Stimulated activated CD8-positive, alpha-beta memory T cell treated with anti-CD3 and anti-CD28 coated beads, Interleukin-7, amount 100 ng/mL, for 48 hours (primary cell): ENCODE measurements around the gene AURKB.
"Not testable (repeated sequence)": the region's sequence is repeated elsewhere in the genome, so short reads cannot be mapped to it uniquely, and the experiment has no call there.

Experiments used
- DNase-seq, 2 donors: peaks; one replicate each; pipeline ENCODE4 v3.0.0-alpha.2; 2020; ENCODE audit warnings: low read depth in 1 of 2; ENCODE audit errors: extremely low read depth in 1 of 2

Gene AURKB

GRCh38 chr17:8225813-8226535 lies 15.6 kb upstream of the AURKB start:
- peak; percentile 50 to 65 for DNase-seq

DNA sequence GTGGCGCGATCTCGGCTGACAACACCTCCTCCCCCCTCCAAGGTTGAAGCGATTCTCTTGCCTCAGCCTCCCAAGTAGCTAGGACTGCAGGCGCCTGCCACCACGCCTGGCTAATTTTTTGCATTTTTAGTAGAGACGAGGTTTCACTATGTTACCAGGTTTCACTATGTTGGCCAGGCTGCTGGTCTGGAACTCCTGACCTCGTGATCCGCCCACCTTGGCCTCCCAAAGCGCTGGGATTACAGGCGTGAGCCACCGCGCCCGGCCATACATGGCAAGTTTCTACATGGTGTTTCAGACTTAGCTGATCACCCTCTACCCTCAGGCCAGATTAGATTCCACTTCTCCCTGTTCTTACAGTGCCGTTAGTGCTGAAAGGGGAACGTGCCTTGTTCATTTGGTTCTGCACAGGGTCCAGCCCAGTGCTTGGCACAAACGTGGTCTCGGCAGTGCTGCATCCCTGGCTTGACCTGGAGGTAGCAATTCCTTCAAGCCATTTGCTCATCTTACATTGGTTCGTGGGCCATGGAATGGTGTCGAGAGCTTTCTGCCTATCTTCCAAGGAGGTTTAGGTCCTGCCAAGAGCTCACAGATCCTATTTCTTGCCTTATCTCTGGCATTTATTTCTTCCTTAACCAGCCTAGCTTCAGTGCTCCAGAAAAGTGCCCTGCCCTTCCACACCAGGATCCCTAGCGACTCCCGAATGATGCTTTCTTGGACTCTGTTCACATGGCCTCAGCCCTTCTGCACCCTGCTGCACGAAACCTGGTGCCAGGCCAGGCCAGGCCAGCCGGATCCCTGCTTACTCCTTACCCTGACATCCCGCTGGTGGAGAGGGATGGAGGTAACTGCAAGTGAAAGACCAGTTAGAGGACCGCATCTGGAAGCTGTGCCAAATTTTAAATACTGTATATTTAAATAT lies 14.8 kb upstream of the AURKB start:
- no peak for DNase-seq

- DNase-seq: peak in 1 of 2 donors; percentile 59
These were observed 13.2 kb upstream of the AURKB start for GRCh38 chr17:8223356-8224126.

DNA sequence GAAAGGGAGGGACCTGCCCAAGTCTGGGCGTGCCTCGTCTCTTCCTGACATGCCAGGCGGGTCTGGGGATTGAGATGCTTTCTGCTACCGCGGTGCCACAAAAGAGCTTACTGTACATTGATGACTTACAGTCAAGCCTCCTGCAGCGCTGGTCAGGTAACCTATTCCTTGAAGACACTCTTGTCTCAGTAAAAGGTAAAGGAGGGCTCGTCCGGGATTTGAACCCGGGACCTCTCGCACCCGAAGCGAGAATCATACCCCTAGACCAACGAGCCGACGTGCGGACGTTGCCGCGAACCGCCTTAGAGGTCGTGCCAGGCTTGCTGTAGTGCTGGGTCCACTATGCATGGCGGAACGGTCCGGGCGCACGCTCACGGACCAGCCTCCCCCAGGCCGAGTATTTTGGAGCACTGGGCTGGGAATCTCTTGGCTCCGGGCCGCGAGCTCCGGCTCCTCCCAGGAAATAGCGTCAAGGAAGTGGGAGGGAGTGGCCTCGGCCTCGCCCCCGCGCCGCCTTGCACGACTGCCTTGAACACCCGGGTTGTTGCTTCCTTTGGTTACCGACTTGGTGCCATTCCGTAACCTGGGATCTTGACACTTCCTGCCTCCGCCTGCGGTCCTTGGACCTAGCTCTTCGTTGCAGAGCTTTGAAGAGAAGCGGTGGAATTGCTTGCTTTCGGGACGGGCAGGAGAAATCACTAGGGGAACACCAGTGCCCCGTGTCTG lies 12.4 kb upstream of the AURKB start:
- DNase-seq: peak; percentile 75 to 84

DNA sequence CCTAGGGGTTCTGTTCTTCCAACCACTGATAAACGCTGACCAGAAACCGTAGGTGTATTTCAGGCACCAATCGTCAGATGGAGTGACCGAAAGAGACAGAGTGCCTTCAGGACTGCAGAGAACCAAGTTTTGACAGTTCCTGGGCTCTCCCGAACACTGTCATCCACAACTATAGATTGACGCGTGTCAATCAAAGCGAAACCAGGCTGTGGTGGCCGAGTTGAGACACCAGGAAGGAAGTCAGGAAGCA lies 11.9 kb upstream of the AURKB start:
- peak in 1 of 2 donors; percentile 49 for DNase-seq

DNA sequence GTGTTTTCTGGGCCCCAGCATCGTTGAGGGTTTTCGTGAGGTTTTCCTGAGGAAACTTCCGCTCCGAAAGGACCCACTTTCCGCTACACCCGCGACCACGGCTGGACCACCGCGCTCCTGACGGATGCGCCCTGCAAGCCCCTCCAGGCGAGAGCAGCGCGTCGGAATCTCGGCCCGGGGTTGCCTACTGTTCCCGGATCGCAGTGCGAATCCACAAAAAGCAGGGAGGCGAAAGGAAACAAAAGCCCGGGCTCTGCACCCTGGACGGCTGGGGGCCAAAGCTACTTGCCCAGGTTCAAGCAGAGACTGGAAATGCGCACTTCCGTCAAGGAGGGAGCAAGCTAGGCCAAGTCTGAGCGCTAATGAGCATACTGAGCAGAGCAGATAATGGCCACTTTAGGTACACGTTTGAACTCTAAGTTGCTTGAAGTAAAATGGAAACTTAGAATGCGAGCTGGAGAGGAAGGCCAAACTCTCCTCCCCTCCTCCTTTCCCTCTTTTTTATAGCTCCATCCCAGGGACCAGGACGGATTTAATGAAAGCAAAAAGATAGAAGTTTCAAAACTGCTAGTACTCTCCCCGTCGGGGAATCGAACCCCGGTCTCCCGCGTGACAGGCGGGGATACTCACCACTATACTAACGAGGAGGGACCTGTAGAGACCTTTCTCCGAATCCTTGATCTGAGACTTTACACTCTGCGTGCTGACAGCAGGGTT lies 11.4 kb upstream of the AURKB start:
- DNase-seq: peak; percentile 62 to 78

- DNase-seq: peak; percentile 82
These were observed 10.6 kb upstream of the AURKB start for GRCh38 chr17:8220783-8221662.

DNA sequence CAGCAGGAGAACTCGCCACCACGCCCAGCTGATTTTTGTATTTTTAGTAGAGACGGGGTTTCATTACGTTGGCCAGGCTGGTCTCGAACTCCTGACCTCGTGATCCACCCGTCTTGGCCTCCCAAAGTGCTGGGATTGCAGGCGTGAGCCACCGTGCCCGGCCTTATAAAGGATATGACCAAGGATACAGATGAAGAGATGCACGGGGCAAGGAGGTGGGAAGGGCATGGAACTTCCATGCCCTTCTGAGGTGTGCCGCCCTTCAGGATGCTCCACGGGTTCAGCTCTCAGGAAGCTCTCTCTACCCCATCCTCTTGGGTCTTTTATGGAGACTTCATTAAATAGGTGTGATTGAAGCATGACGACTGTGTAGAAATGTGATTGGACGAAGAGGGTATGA lies 3.6 kb upstream of the AURKB start:
- not testable (repeated sequence) for DNase-seq

- DNase-seq: no peak
These were observed 2.2 kb upstream of the AURKB start for GRCh38 chr17:8212312-8213180.

DNA sequence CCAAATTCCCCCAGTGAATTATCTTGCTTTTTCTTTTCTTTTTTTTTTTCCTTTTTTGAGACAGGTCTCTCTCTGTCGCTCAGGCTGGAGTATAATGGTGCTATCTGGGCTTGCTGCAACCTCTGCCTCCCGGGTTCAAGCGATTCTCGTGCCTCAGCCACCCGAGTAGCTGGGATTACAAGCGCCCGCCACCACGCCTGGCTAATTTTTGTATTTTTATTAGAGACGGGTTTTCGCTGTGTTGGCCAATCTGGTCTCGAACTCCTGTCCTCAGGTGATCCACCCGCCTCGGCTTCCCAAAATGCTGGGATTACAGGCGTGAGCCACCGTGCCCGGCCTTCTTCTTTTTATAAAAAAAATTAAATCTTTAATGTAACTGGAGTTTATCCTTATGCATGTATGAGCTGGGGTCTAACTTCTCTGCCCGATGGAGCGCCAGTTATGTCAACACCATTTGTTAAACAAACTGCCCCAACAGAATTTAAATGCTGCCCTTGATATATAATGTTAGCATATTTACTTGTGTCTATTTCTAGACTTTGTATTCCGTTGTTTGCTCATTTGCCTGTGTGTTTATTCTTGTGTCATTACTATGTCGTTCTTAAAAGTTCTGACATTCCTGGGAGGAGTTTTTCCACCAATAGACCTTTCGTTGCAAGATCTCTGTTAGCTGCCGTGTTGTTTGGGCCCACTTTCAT lies 535 bp upstream of the AURKB start:
- no peak for DNase-seq

DNA sequence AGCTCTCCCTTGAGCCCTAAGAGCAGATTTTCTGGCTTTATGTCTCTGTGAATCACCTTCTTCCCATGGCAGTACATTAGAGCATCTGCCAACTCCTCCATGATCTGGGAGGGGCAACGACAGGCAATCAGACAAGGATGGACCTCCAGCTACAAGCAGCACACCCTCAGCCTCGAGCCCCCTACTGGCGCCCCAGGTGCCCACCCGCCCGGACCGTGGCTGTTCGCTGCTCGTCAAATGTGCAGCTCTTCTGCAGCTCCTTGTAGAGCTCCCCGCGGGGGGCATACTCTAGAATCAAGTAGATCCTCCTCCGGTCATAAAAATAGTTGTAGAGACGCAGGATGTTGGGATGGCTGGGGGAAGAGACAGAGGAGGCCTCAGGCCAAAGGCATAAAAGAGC lies 3.8 kb downstream of the AURKB start:
- no peak for DNase-seq

- DNase-seq: no peak
These were observed 5.4 kb downstream of the AURKB start for GRCh38 chr17:8204761-8205555.

DNA sequence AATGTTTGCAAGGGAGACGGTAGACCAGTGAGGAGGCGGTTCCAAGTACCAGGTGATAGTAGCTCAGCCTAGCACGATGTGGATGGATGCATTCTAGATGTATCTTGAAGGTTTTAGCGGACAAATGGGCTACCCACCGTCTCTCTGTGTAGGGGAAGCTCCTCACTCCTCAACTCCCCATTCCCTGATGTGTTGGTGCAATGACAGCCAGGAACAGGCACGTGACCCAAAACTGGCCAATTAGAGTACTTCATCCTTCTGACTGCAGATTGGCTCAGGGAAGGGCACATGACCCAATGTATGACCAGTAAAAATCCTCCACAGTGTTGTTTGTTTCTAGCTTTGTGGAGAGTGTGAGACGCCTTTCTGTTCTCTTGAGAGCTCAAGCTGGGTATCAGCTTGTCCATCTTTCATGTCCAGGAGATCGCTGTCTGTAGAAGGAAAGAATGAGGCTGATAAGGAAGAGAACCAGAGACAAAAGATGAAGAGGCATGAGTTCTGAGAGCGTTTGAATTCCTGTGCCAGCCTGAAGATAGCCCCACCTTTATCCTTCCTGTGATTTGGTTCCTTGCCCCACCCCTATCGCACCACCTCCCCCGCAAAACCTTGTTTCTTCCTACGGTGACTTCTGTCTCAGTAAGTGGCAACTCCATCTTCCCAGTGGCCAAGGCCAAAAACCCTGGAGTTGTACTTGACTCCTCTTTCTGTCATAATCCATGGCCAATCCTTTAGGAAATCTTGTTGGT lies 18.1 kb downstream of the AURKB start:
- DNase-seq: peak in 1 of 2 donors; percentile 57

DNA sequence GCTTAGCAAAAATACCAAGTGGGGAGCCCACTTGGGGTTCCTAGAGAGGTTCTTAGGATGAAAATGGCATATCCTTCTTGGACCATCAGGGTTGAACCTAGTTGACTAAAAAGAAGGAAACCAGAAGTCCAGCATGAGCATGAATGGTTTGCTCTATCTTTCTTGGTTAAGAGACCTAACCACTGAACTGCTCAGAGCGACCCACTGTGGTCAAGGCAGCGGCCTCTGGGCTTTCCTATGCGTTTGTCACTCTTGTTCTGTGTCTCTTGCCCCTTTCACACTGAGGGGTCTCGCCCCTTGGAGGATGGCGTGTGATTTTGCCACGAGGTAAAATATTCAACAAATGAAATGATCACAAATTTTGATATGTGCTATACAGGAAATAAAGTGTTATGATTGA lies 19.9 kb downstream of the AURKB start:
- no peak for DNase-seq

GRCh38 chr17:8189711-8190477 lies 20.5 kb downstream of the AURKB start, which contains the start of gene BORCS6:
Gene BORCS6 (minus strand): TSS chr17:8190180. CDS start chr17:8190140, 40 bp downstream.
- peak; percentile 75 to 95 for DNase-seq
